ENCODE results near the gene RBFOX2. TPM values are rescaled to one million over a fixed set of nuclear protein-coding genes. Genes with fewer than 3 reads are reported as not detected.
A peak's percentile ranks its signal among the peaks of the same experiment; 100 is the strongest.
"Not testable (repeated sequence)": the region's sequence is repeated elsewhere in the genome, so short reads cannot be mapped to it uniquely, and the experiment has no call there.

The RBFOX2 gene
- total and polyA plus RNA-seq, 2 donors = 86.5 to 278 TPM

DNA sequence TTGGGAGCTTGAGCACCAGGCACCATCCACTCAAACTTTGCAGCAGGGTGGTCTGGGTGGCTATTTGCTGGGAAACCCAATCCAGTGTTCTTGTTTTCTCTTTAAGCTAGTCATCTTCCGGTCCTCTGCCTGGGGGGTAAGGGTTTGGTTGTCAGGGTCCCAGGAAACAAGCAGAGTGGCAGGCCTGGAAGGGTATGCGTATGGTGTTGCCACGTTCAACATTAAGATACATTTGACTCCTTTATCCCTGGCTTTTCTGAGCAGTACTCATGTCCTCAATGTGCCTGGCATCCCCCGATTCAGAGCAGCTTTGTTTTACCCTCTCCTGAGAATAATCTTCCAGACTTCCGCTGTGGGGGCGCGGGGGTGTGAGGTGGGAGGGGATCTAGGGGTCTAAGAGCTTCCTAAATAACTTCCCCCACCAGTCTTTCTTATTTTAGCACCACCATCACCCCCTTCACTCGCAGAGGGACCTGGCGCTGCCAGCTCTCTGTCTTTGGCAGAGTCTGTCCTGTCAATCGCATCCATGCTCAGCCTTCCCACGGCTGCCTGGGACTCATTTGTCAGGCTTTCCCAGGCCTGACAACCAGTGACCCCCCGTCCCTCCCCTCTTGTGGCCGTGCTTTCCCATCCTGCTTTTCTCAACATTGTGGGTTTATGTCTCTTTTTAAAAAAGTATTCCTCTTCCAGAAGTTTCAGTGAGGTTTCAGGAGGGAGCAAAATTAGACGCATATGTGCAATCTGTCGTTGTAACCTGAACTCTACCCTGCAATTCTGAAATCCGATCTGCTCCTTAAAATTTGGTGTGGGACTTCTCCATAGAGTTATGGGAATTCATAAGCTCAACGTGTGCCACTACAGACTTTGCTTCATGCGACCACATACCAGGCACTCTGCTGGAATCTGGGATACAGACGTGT, 27.0 kb upstream of the RBFOX2 start:
- Histone ChIP-seq H3K4me1 (ENCODE audit: insufficient read depth) (no peaks in the 10 kb centered on the region), H3K4me3 (ENCODE audit: low read depth, low read length) (no peak overlapping the region), H3K27ac (ENCODE audit: low read depth) (no peak overlapping the region), H3K36me3 (ENCODE audit: insufficient read depth) (no peaks in the 10 kb centered on the region)
- WGBS = 65% methylated on average over 19 of the region's 19 CpGs
- DNase-seq (ENCODE audit: extremely low spot score) = no peak

DNA sequence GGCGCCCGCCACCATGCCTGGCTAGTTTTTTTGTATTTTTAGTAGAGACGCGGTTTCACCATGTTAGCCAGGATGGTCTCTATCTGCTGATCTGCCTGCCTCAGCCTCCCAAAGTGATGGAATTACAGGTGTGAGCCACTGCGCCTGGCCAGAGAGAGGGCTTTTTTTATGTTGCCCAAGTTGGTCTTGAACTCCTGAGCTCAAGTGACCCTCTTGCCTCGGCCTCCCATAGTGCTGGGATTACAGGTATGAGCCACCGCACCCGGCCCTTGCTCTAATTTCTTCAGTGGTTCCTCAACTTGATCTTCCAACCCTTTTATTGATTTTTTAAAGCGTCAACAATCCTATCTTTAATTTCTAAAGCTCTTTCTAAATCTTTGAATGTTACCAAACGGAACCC, 25.8 kb upstream of the RBFOX2 start:
- not testable (repeated sequence) for H3K4me3 ChIP-seq (ENCODE audit: low read depth, low read length); H3K27ac ChIP-seq (ENCODE audit: low read depth); DNase-seq (ENCODE audit: extremely low spot score); H3K36me3 ChIP-seq (ENCODE audit: insufficient read depth); H3K4me1 ChIP-seq (ENCODE audit: insufficient read depth)
- WGBS = 95% methylated on average over 10 of the region's 10 CpGs

DNA sequence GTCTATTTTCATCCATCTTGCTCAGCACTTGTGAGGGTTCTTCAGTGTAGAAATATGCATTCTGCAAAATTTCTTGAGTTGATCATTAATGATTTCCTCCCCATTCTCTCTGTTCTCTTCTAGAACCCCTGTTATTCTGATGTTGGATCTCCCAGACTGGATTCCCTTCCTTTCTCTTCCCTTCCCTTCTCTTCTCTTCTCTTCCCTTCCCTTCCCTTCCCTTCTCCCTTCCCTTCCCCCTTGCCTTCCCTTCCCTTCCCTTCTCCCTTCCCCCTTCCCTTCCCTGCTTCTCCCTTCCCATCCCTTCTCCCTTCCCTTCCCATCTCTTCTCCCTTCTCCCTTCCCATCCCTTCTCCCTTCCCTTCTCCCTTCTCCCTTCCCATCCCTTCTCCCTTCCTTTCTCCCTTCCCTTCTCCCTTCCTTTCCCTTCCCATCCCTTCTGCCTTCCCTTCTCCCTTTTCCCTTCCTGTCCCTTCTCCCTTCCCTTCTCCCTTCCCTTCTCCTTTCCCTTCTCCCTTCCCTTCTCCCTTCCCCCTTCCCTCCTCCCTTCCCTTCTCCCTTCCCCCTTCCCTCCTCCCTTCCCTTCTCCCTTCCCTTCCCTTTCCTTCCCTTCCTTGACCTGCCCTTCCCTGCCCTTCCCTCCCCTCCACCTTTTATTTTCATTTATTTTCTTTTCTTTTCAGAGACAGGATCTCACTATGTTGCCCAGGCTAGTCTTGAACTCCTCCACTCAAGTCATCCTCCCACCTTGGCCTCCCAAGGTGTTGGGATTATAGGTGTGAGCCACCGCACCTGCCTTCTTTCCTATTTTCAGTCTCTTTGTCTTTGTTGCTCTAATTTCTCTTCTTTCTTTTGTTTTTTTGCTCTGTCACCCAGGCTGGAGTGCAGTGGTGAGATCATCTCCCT, 24.9 kb upstream of the RBFOX2 start:
- Histone ChIP-seq H3K4me3 (ENCODE audit: low read depth, low read length) (no peak overlapping the region), H3K36me3 (ENCODE audit: insufficient read depth) (no peaks in the 10 kb centered on the region), H3K27ac (ENCODE audit: low read depth) (peak overlapping the region; percentile 34), H3K4me1 (ENCODE audit: insufficient read depth) (no peaks in the 10 kb centered on the region)
- no peak for DNase-seq (ENCODE audit: extremely low spot score)
- 98% methylated on average over 1 of the region's 1 CpG for WGBS

GRCh38 chr22:36052505-36052941, 23.9 kb upstream of the RBFOX2 start:
- Histone ChIP-seq H3K4me3 (ENCODE audit: low read depth, low read length) (no peak overlapping the region), H3K27ac (ENCODE audit: low read depth) (peak overlapping the region; percentile 53), H3K36me3 (ENCODE audit: insufficient read depth) (no peaks in the 10 kb centered on the region), H3K4me1 (ENCODE audit: insufficient read depth) (no peaks in the 10 kb centered on the region)
- WGBS = 80% methylated on average over 5 of the region's 5 CpGs
- no peak for DNase-seq (ENCODE audit: extremely low spot score)

DNA sequence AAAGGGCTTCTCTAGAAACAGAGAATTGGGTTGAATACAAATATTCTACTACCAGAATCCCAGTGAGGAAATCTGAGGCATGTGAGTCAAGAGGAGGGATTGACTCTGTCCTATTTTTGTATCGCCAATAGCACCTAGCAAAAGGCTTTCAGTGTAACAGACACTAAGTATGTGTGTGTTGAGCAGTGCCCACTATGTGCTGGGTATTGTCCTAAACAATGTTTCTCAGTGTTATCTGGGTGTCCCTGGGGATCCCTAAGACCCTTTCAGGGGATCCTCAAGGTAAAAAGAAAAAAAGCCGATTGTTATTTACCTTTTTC, 21.0 kb upstream of the RBFOX2 start:
- Histone ChIP-seq H3K27ac (ENCODE audit: low read depth) (no peak overlapping the region), H3K4me3 (ENCODE audit: low read depth, low read length) (no peak overlapping the region), H3K4me1 (ENCODE audit: insufficient read depth) (no peaks in the 10 kb centered on the region), H3K36me3 (ENCODE audit: insufficient read depth) (no peaks in the 10 kb centered on the region)
- 92% methylated on average over 2 of the region's 2 CpGs for WGBS
- no peak for DNase-seq (ENCODE audit: extremely low spot score)

GRCh38 chr22:36048911-36049677, 20.5 kb upstream of the RBFOX2 start:
- Histone ChIP-seq H3K36me3 (ENCODE audit: insufficient read depth) (no peaks in the 10 kb centered on the region), H3K4me3 (ENCODE audit: low read depth, low read length) (no peak overlapping the region), H3K27ac (ENCODE audit: low read depth) (no peak overlapping the region), H3K4me1 (ENCODE audit: insufficient read depth) (no peaks in the 10 kb centered on the region)
- no peak for DNase-seq (ENCODE audit: extremely low spot score)
- 71% methylated on average over 11 of the region's 11 CpGs for WGBS

DNA sequence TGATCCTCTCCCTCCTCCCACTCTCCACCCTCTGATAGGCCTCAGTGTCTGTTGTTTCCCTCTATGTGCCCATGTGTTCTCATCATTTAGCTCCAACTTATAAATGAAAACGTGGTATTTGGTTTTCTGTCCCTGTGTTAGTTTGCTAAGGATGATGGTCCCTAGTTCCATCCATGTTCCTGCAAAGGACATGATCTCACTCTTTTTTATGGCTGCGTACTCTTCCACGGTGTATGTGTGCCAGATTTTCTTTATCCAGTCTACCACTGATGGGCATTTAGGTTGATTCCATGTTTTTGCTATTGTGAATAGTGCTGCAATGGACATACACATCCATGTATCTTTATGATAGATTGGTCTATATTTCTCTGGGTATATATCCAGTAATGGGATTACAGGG, 15.9 kb upstream of the RBFOX2 start:
- 95% methylated on average over 3 of the region's 3 CpGs for WGBS
- not testable (repeated sequence) for H3K4me1 ChIP-seq (ENCODE audit: insufficient read depth); H3K4me3 ChIP-seq (ENCODE audit: low read depth, low read length)

GRCh38 chr22:36042240-36042639, 13.6 kb upstream of the RBFOX2 start:
- no peak overlapping the region for H3K4me3 ChIP-seq (ENCODE audit: low read depth, low read length)
- no peak overlapping the region for H3K27ac ChIP-seq (ENCODE audit: low read depth)
- WGBS = 93% methylated on average over 5 of the region's 5 CpGs
- no peaks in the 10 kb centered on the region for H3K36me3 ChIP-seq (ENCODE audit: insufficient read depth)
- DNase-seq (ENCODE audit: extremely low spot score) = no peak
- no peaks in the 10 kb centered on the region for H3K4me1 ChIP-seq (ENCODE audit: insufficient read depth)

More for the DNA sequence above, 15.9 kb upstream of the RBFOX2 start:
- not testable (repeated sequence) for DNase-seq (ENCODE audit: extremely low spot score); H3K27ac ChIP-seq (ENCODE audit: low read depth); H3K36me3 ChIP-seq (ENCODE audit: insufficient read depth)

- 92% methylated on average over 3 of the region's 3 CpGs for WGBS
- H3K27ac ChIP-seq (ENCODE audit: low read depth) = no peak overlapping the region
- H3K4me1 ChIP-seq (ENCODE audit: insufficient read depth) = no peaks in the 10 kb centered on the region
- no peak overlapping the region for H3K4me3 ChIP-seq (ENCODE audit: low read depth, low read length)
- H3K36me3 ChIP-seq (ENCODE audit: insufficient read depth) = no peaks in the 10 kb centered on the region
- DNase-seq (ENCODE audit: extremely low spot score) = no peak
Observed at GRCh38 chr22:36039125-36039524, 10.5 kb upstream of the RBFOX2 start.

DNA sequence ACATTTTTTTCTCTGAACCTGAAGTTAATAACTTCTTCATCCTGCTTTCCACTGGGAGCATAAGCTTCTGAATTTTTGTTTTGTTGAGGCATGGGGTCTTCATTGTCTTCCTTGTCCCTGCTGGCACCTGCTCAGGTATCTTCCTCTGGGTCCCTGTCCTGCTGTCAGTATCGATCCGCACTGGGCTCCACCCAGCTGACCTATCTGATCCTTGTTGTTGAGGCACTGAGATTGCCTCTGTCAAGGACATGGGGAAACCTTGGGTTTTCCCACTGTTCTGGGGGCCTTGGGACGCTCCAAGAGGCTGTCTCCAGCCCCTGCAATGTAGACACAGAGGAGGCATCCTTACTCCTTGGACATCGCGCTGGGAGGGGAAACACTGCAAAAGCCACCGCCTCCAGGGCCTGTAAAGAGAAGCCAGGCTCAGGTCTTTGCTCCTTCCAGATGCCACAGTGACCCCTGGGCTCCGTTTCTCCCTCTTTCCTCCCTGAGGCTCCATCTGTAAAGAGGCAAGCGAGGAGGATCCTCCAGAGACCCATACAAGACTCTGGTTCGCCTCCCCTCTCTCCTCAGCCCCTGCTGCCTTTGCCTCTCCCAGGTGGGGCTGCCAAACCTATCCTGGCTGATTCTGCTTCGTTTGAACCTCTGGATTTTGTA, 8.6 kb upstream of the RBFOX2 start:
- 90% methylated on average over 10 of the region's 10 CpGs for WGBS
- Histone ChIP-seq H3K27ac (ENCODE audit: low read depth) (no peak overlapping the region), H3K4me1 (ENCODE audit: insufficient read depth) (no peaks in the 10 kb centered on the region), H3K4me3 (ENCODE audit: low read depth, low read length) (no peak overlapping the region), H3K36me3 (ENCODE audit: insufficient read depth) (no peaks in the 10 kb centered on the region)
- DNase-seq (ENCODE audit: extremely low spot score) = no peak

- 56% methylated on average over 6 of the region's 6 CpGs for WGBS
- Histone ChIP-seq H3K27ac (ENCODE audit: low read depth) (no peak overlapping the region), H3K36me3 (ENCODE audit: insufficient read depth) (no peaks in the 10 kb centered on the region), H3K4me3 (ENCODE audit: low read depth, low read length) (no peak overlapping the region), H3K4me1 (ENCODE audit: insufficient read depth) (no peaks in the 10 kb centered on the region)
- no peak for DNase-seq (ENCODE audit: extremely low spot score)
Observed at GRCh38 chr22:36036167-36036624, 7.6 kb upstream of the RBFOX2 start.

DNA sequence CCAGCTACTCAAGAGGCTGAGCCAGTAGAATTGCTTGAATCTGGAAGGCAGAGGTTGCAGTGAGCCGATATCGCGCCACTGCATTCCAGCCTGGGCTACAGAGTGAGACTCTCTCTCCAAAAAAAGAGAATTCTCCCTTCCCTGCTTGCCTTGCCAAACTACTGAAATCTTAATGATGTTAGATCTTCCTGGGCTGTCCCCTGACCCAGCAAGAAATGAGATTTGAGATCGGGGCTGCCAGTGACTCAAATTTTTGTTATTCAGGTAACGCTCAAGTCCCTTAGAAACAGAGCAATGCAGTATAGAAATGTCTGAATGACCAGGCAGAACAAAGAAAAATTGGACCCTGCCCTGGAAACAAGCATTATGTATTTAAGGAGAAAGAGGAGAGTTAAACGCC, 4.0 kb upstream of the RBFOX2 start:
- H3K4me1 ChIP-seq (ENCODE audit: insufficient read depth) = no peaks in the 10 kb centered on the region
- DNase-seq (ENCODE audit: extremely low spot score) = no peak
- no peak overlapping the region for H3K4me3 ChIP-seq (ENCODE audit: low read depth, low read length)
- no peak overlapping the region for H3K27ac ChIP-seq (ENCODE audit: low read depth)
- 90% methylated on average over 6 of the region's 6 CpGs for WGBS
- no peaks in the 10 kb centered on the region for H3K36me3 ChIP-seq (ENCODE audit: insufficient read depth)

DNA sequence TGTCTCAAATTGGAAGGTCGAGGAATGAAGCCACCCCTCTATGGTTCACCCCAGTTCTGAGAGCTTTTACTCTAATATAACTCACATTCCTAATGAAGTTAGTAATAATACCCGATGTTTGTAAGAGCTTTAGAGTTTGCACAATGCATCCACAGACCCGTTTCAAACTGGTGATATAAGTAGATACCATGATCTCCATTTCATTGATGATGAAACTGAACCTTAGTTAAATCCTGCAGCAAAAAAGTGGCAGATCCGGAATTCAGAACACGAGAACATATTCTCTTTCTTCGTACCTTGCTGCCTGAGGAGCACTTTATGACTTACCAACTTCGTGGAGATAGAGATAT, 757 bp upstream of the RBFOX2 start:
- no peaks in the 10 kb centered on the region for H3K4me1 ChIP-seq (ENCODE audit: insufficient read depth)
- H3K27ac ChIP-seq (ENCODE audit: low read depth) = peak overlapping the region; percentile 78
- DNase-seq (ENCODE audit: extremely low spot score) = no peak
- H3K36me3 ChIP-seq (ENCODE audit: insufficient read depth) = no peaks in the 10 kb centered on the region
- 49% methylated on average over 7 of the region's 7 CpGs for WGBS
- H3K4me3 ChIP-seq (ENCODE audit: low read depth, low read length) = peak overlapping the region; percentile 77
